Measurements from ENCODE around the gene TUT7.

- TF ChIP-seq, protein P1, sequence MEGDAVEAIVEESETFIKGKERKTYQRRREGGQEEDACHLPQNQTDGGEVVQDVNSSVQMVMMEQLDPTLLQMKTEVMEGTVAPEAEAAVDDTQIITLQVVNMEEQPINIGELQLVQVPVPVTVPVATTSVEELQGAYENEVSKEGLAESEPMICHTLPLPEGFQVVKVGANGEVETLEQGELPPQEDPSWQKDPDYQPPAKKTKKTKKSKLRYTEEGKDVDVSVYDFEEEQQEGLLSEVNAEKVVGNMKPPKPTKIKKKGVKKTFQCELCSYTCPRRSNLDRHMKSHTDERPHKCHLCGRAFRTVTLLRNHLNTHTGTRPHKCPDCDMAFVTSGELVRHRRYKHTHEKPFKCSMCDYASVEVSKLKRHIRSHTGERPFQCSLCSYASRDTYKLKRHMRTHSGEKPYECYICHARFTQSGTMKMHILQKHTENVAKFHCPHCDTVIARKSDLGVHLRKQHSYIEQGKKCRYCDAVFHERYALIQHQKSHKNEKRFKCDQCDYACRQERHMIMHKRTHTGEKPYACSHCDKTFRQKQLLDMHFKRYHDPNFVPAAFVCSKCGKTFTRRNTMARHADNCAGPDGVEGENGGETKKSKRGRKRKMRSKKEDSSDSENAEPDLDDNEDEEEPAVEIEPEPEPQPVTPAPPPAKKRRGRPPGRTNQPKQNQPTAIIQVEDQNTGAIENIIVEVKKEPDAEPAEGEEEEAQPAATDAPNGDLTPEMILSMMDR (IDR thresholded peaks at IDR 0.05; ENCODE audit: borderline replicate concordance, extremely low read depth, low read length, poor library complexity, severe bottlenecking): no peak
- no peak for TF ChIP-seq EZH2 (IDR thresholded peaks at IDR 0.05; ENCODE audit: borderline replicate concordance, low read depth, low read length, severe bottlenecking)
Measured at GRCh38 chr9:86350006-86350760, 4.0 kb downstream of the TUT7 start.

Data from DND-41 (cell line).